OCI-LY7 (cell line): ENCODE results near the gene ADCY3. TPM values are rescaled to one million over a fixed set of nuclear protein-coding genes. Genes with fewer than 3 reads are reported as not detected.
A peak's percentile ranks its signal among the peaks of the same experiment; 100 is the strongest.

Experiments used
- BruUV-seq: library from RNA; stranded (reverse); fragments of 400-500 nt; replicated peaks from 2 replicates; lab custom pipeline; 2021; lab: Mats Ljungman, UMichigan
- CTCF ChIA-PET: fragments of 300-600 bp; sonication (Branson Sonifier 250); formaldehyde crosslinking; loops from one replicate; lab custom pipeline; 2022; ENCODE audit warnings: antibody characterized with exemption; ENCODE audit not compliant: unreplicated experiment; lab: Charles Lee
- POLR2A ChIA-PET: fragments of 300-600 bp; sonication (Branson Sonifier 250); formaldehyde crosslinking; loops from one replicate; lab custom pipeline; 2022; ENCODE audit warnings: antibody characterized with exemption; lab: Charles Lee
- DNase-seq: peaks from one replicate; pipeline ENCODE4 v3.0.0-alpha.2; 2015; ENCODE audit warnings: low spot score
- H2AFZ ChIP-seq: fragments of 200-600 bp; sonication (generic), shearing (Covaris generic); 2 replicates; pipeline ENCODE4 v1.6.1; 2014; ENCODE audit warnings: mild to moderate bottlenecking, antibody characterized with exemption, low read length, moderate library complexity
- H3K27ac ChIP-seq: fragments of 200-600 bp; sonication (generic); 2 replicates; pipeline ENCODE4 v1.5.1; 2014; ENCODE audit warnings: mixed run types, low read depth, mild to moderate bottlenecking, moderate library complexity, low read length, inconsistent platforms; ENCODE audit not compliant: poor library complexity, severe bottlenecking
- H3K36me3 ChIP-seq: fragments of 200-600 bp; sonication (generic); 2 replicates; pipeline ENCODE4 v1.6.1; 2014; ENCODE audit warnings: mild to moderate bottlenecking, antibody characterized with exemption, low read length, moderate library complexity, mixed read lengths; ENCODE audit not compliant: insufficient read depth
- H3K4me1 ChIP-seq: fragments of 200-600 bp; sonication (generic); 2 replicates; pipeline ENCODE4 v1.5.1; 2014; ENCODE audit warnings: mild to moderate bottlenecking, low read length; ENCODE audit not compliant: insufficient read depth, poor library complexity, severe bottlenecking
- H3K4me2 ChIP-seq: fragments of 200-600 bp; sonication (generic); 2 replicates; pipeline ENCODE4 v1.6.1; 2014; ENCODE audit warnings: mild to moderate bottlenecking, low read length
- H3K4me3 ChIP-seq: fragments of 200-600 bp; sonication (generic); 2 replicates; pipeline ENCODE4 v1.5.1; 2014; ENCODE audit warnings: mild to moderate bottlenecking, low read depth, low read length; ENCODE audit not compliant: poor library complexity, severe bottlenecking
- H3K79me2 ChIP-seq: fragments of 200-600 bp; sonication (generic); 2 replicates; pipeline ENCODE4 v1.6.1; 2016; ENCODE audit warnings: low read depth, mild to moderate bottlenecking, low read length, moderate library complexity, mixed read lengths; ENCODE audit not compliant: insufficient read depth
- H3K9me2 ChIP-seq: fragments of 200-600 bp; sonication (generic); 2 replicates; pipeline ENCODE4 v1.6.1; 2016; ENCODE audit warnings: mild to moderate bottlenecking, low read length, mixed read lengths; ENCODE audit not compliant: insufficient read depth
- H3K9me3 ChIP-seq: fragments of 200-600 bp; sonication (generic); 2 replicates; pipeline ENCODE4 v1.6.1; 2014; ENCODE audit warnings: mild to moderate bottlenecking, mixed run types, low read length, mixed read lengths
- H4K20me1 ChIP-seq: fragments of 200-600 bp; sonication (generic); 2 replicates; pipeline ENCODE4 v1.6.1; 2014; ENCODE audit warnings: mild to moderate bottlenecking, antibody characterized with exemption, low read length, moderate library complexity, mixed read lengths; ENCODE audit not compliant: insufficient read depth
- EZH2phosphoT487 ChIP-seq: fragments of 200-600 bp; sonication (generic); IDR thresholded peaks from 2 replicates; pipeline ENCODE4 v1.6.1; 2018; ENCODE audit warnings: low read depth, borderline replicate concordance, mild to moderate bottlenecking, mixed run types, antibody characterized with exemption, low read length, moderate library complexity, mixed read lengths
- intact Hi-C: fragments of 100-400 bp; cut with micrococcal nuclease; formaldehyde crosslinking; loops from one replicate; pipeline ENCODE4 v1.10.0; 2022; ENCODE audit not compliant: unreplicated experiment
- total RNA-seq, 2 experiments: library from RNA; depleted of rRNA in 1 of 2; stranded (reverse); fragments of >200 nt in 1 of 2; shearing (Covaris generic) in 1 of 2; gene quantifications; 2 replicates each; pipeline ENCODE4 v1.2.3, GENCODE V29; 2014 to 2022
- TF ChIP-seq, protein P1 (sequence below): fragments of 200-600 bp; sonication (generic); conservative IDR thresholded peaks from 2 replicates; pipeline ENCODE4 v1.5.1; 2014; ENCODE audit warnings: mild to moderate bottlenecking, antibody characterized with exemption, low read length, moderate library complexity, mixed read lengths

The ADCY3 gene
- total RNA-seq, 2 experiments from 2014 or later: 45.8 to 55.0 TPM

DNA sequence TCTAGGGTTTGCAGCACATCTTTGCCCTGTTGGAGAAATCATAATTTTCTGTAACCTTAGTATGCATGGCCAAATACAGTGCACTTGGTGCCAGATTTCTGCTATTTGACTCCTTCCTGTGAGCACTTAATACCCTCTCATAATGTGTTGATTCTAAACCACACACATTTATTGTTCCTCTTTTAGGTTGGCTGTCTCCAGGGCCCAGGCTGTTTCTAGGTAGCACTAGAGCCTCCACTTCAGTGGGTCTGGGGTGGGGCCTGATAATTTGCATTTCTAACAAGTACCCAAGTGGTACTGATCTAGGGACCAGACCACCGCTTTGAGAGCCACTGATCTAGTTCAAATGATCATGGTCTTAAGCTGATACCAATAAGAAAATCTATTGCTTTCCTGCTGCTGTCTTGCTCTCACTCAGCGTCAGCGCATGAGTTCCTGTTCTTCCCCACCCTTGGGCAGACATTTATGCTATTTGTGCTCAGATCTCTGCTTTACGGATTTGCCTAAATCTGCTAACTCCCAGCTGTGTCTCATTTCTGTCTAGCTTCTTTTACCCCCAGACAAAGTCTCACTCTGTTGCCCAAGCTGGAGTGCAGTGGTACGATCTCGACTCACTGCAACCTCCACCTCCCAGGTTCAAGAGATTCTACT lies 134.2 kb downstream of the ADCY3 start:
- TF ChIP-seq, protein P1, sequence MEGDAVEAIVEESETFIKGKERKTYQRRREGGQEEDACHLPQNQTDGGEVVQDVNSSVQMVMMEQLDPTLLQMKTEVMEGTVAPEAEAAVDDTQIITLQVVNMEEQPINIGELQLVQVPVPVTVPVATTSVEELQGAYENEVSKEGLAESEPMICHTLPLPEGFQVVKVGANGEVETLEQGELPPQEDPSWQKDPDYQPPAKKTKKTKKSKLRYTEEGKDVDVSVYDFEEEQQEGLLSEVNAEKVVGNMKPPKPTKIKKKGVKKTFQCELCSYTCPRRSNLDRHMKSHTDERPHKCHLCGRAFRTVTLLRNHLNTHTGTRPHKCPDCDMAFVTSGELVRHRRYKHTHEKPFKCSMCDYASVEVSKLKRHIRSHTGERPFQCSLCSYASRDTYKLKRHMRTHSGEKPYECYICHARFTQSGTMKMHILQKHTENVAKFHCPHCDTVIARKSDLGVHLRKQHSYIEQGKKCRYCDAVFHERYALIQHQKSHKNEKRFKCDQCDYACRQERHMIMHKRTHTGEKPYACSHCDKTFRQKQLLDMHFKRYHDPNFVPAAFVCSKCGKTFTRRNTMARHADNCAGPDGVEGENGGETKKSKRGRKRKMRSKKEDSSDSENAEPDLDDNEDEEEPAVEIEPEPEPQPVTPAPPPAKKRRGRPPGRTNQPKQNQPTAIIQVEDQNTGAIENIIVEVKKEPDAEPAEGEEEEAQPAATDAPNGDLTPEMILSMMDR: no peak
- TF ChIP-seq EZH2phosphoT487: no peak
- H2AFZ ChIP-seq: peak overlapping the region; percentile 80

DNA sequence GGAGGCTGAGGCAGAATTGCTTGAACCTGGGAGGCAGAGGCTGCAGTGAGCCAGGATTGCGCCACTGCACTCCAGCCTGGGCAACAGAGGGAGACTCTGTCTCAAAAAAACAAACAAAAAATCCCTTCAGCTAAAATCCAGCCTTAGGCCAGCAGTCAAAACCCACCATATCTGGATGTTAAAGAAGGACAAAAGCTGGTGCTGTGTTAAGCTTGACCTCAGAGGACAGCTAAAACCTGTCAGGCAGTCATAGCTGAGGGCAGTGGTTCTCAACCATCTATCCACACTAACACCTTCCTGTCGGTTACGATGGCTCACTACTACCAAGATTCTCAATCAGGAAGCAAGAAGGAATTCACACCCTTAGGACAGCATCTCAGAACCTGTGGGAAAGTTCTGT lies 136.4 kb downstream of the ADCY3 start:
- Histone ChIP-seq H3K9me3 (peaks cover 14% of the 10 kb centered on the region; the same call in 1 of the 2 replicates), H2AFZ (no peak overlapping the region), H3K27ac (no peak overlapping the region), H3K4me3 (no peak overlapping the region), H4K20me1 (no peaks in the 10 kb centered on the region), H3K4me2 (no peak overlapping the region), H3K36me3 (no peaks in the 10 kb centered on the region), H3K4me1 (peaks cover 17% of the 10 kb centered on the region), H3K79me2 (no peaks in the 10 kb centered on the region), H3K9me2 (no peaks in the 10 kb centered on the region)
- no peak for DNase-seq
- intact Hi-C loops: no loop called here
- POLR2A ChIA-PET: interaction anchor here (0.6 to 1.3 kb wide), 2 partner anchors 9 to 70 kb away, joined by 4 read pairs; partner anchors contain the start of genes CENPO and PTRHD1
- BruUV-seq: no TSS peak
- TF ChIP-seq, protein P1: no peak
- no peak for TF ChIP-seq EZH2phosphoT487
- CTCF ChIA-PET: no interaction called here

More for the DNA sequence above, 134.2 kb downstream of the ADCY3 start:
- BruUV-seq: no TSS peak
- CTCF ChIA-PET: no interaction called here
- no peaks in the 10 kb centered on the region for H3K9me2 ChIP-seq
- H3K9me3 ChIP-seq: peaks cover 14% of the 10 kb centered on the region; the same call in 1 of the 2 replicates
- no peaks in the 10 kb centered on the region for H4K20me1 ChIP-seq
- peaks cover 19% of the 10 kb centered on the region for H3K4me1 ChIP-seq
- H3K4me3 ChIP-seq: peak overlapping the region; percentile 27
- intact Hi-C loops: no loop called here
- peak overlapping the region; percentile 60 for H3K27ac ChIP-seq
- POLR2A ChIA-PET: interaction anchor here (0.6 to 1.6 kb wide), 5 partner anchors 9 to 222 kb away, joined by 3 to 5 read pairs (median 3); no protein-coding TSS in a partner anchor
- DNase-seq: peak; percentile 82
- peak overlapping the region; percentile 47 for H3K4me2 ChIP-seq
- peaks cover 3% of the 10 kb centered on the region; the same call in 1 of the 2 replicates for H3K36me3 ChIP-seq
- H3K79me2 ChIP-seq: no peaks in the 10 kb centered on the region

DNA sequence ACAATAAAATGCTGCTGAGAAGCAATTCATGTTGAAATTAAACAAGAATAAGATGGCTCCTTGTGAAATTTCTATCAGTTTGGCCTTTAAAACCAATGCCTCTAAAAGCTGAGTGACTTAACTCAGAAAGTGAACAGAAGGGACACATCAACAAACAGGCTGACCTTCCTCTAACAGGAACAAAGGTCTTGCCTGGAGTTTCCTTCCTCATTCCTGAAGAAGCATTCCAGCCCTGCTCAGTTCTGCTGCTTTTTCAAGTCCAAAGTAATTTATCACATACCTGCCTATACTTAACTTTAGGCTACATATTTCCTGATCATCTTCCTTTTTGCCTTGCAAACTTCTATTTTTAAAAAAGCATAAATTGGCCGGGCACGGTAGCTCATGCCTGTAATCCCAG lies 140.9 kb downstream of the ADCY3 start:
- Histone ChIP-seq H3K4me2 (no peak overlapping the region), H3K27ac (no peak overlapping the region), H3K79me2 (no peaks in the 10 kb centered on the region), H3K4me3 (no peak overlapping the region), H3K9me2 (no peaks in the 10 kb centered on the region), H4K20me1 (no peaks in the 10 kb centered on the region), H3K36me3 (no peaks in the 10 kb centered on the region), H3K4me1 (no peaks in the 10 kb centered on the region), H3K9me3 (peaks cover 5% of the 10 kb centered on the region; the same call in 1 of the 2 replicates), H2AFZ (no peak overlapping the region)
- ChIA-PET POLR2A (interaction anchor here (0.6 to 1.8 kb wide), 6 partner anchors 10 to 691 kb away, joined by 3 to 6 read pairs (median 3); partner anchors contain the start of genes CENPO and PTRHD1), CTCF (no interaction called here)
- intact Hi-C loops: no loop called here
- DNase-seq: no peak
- no peak for TF ChIP-seq EZH2phosphoT487
- TF ChIP-seq, protein P1: no peak
- no TSS peak for BruUV-seq
